AG04449 (cell line): ENCODE data around the gene METTL5.
"Not testable (repeated sequence)": the region's sequence is repeated elsewhere in the genome, so short reads cannot be mapped to it uniquely, and the experiment has no call there.

Experiments used
- CTCF ChIA-PET: fragments of 350-600 bp; formaldehyde crosslinking; extraction: SDS; loops from one replicate; lab custom pipeline; 2021; ENCODE audit warnings: antibody characterized with exemption; lab: Yijun Ruan, JAX
- POLR2A ChIA-PET: fragments of 400-600, 350-600 bp; formaldehyde crosslinking; extraction: SDS; loops from one replicate; lab custom pipeline; 2020; ENCODE audit warnings: antibody characterized with exemption, inconsistent platforms; lab: Yijun Ruan, JAX
- DNase-seq: peaks from one replicate; pipeline ENCODE4 v3.0.0-alpha.2; 2010; ENCODE audit warnings: low read depth, low spot score
- H3K4me3 ChIP-seq: 2 replicates; pipeline ENCODE4 v1.5.1; 2011; ENCODE audit warnings: low read depth, mild to moderate bottlenecking, control low read depth, low read length
- CTCF ChIP-seq: IDR thresholded peaks from one replicate; pipeline ENCODE4 v1.5.1; 2011; ENCODE audit warnings: mild to moderate bottlenecking, moderate library complexity, low read length, control low read depth, inconsistent platforms; ENCODE audit not compliant: insufficient read depth; ENCODE audit errors: missing control alignments

METTL5 gene

DNA sequence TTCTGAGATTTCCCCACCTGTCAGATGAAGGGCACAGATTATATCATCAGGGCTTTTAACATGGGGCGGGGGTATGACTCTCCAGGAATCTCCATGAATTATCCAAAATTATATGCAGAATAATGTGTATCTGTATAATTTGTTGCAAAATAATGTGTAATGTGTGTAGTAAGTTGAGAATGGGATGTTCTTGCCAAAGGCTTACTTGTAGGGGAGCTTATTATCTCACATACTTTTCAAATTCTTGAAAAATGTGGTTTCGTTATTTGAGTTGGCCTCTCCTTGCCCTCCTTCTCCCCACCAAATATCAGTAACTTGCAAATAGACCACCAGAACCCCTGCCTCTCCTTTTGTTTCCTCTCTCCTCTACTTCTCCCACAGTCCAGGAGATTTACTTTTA lies 38.1 kb upstream of the METTL5 start:
- ChIA-PET POLR2A (no interaction called here), CTCF (no interaction called here)
- DNase-seq, result no peak

GRCh38 chr2:169860149-169860548 lies 35.4 kb upstream of the METTL5 start:
- CTCF ChIA-PET, result interaction anchor here (0.7 kb wide), 1 partner anchor 42 kb away, joined by 3 read pairs; no protein-coding TSS in a partner anchor
- POLR2A ChIA-PET, result no interaction called here
- no peak for DNase-seq
- H3K4me3 ChIP-seq, result no peak overlapping the region
- TF ChIP-seq CTCF, result no peak

More for the DNA sequence above, 38.1 kb upstream of the METTL5 start:
- no peak for TF ChIP-seq CTCF
- no peak overlapping the region for H3K4me3 ChIP-seq

- no peak for DNase-seq
- ChIA-PET POLR2A (no interaction called here), CTCF (no interaction called here)
- TF ChIP-seq CTCF, result no peak
- H3K4me3 ChIP-seq, result no peak overlapping the region
Measured at GRCh38 chr2:169859423-169859822, 34.7 kb upstream of the METTL5 start.

DNA sequence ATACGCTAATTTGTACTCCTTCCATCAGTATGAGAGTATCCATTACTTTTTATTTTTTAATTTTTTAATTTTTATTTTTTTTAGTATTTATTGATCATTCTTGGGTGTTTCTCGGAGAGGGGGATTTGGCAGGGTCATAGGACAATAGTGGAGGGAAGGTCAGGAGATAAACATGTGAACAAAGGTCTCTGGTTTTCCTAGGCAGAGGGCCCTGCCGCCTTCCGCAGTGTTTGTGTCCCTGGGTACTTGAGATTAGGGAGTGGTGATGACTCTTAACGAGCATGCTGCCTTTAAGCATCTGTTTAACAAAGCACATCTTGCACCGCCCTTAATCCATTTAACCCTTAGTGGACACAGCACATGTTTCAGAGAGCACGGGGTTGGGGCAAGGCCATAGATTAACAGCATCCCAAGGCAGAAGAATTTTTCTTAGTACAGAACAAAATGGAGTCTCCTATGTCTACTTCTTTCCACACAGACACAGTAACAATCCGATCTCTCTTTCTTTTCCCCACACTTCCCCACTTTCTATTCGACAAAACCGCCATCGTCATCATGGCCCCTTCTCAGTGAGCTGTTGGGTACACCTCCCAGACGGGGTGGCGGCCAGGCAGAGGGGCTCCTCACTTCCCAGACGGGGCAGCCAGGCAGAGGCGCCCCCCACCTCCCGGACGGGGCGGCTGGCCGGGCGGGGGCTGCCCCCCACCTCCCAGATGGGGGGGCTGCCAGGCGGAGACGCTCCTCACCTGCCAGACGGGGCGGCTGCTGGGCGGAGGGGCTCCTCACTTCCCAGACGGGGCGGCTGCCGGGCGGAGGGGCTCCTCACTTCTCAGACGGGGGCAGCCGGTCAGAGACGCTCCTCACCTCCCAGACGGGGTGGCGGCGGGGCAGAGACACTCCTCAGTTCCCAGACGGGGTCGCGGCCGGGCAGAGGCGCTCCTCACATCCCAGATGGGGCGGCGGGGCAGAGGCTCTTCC lies 30.9 kb upstream of the METTL5 start:
- CTCF ChIA-PET, POLR2A ChIA-PET, DNase-seq, H3K4me3 ChIP-seq: not testable (repeated sequence)

DNA sequence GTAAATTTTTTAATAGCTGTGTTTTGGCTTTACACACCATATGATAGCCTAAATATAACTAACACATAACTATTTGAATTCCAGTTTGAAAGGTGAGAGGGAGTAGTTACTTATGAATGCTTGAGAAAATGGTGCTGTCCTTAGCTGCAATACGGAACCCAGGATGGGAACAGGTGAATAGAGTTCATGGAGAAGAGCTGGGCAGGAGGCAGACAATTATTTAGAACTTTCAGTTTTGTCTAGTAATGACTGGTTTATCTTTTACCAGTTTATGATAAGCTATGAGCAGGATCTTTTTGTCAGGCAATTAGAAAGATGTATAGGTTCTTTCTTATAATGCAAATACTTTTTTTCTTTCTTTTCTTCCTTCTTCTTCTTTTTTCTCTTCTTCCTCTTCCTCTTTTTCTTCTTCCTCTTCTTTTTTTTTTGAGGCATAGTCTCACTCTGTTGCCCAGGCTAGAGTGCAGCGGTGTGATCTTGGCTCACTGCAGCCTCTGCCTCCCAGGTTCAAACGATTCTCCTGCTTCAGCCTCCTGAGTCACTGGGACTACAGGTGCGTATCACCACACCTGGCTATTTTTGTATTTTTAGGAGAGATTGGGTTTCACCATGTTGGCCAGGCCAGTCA lies 28.4 kb upstream of the METTL5 start:
- ChIA-PET CTCF (no interaction called here), POLR2A (no interaction called here)
- no peak overlapping the region for H3K4me3 ChIP-seq
- TF ChIP-seq CTCF, result no peak
- no peak for DNase-seq

DNA sequence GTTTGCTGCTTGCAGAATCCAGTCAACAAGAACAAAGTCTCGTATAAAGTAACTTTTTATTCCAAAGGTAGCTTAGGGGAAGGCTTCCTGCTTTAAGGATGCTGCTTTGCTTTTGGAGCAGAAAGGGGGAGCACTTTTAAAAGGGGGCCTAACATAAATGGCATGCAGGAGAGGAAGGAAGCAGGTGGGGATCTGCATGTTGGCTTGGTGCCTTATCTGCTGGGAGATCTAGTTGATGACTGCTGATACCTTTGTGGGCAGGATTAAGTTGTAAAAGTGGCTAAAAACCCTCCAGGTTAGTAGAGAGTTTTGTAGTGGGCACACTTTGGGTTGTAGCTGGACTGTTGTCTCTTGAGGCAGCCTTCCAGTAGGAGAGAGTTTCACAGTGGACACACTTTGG lies 25.0 kb upstream of the METTL5 start:
- no peak for DNase-seq
- H3K4me3 ChIP-seq, result no peak overlapping the region
- POLR2A ChIA-PET, result no interaction called here
- no peak for TF ChIP-seq CTCF
- CTCF ChIA-PET, result no interaction called here

DNA sequence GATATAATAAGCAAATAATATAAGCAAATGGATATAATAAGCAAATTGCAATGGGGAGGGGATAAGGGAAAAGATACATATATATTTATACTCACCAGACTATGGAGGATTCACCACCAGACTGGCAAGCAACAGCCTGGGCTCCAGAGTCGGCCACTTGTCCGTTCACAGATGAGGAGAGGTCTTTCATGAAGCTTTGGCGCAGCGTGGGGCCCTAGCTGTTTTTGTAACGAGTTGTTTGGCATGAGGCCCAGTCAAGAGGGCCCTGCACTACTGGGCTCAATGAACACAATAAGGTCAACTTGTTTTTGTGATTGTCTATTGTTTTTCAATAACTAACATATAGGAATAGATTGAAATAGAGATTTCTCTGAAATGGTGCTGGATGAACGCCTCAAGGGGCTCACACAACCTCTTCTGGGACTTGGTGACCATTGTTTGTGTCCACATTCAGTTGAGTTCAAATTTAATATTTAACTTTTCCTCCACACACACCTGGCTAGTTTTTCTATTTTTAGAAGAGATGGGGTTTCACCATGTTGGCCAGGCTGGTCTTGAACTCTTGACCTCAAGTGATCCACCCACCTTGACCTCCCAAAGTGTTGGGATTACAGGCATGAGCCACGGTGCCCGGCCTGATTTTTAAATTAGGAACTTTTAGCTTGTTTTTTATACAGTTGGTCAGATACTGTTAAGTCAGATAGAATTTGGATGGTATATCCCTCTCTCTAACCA lies 24.4 kb upstream of the METTL5 start:
- DNase-seq, POLR2A ChIA-PET, H3K4me3 ChIP-seq, CTCF ChIA-PET: not testable (repeated sequence)
